SHP77 (cell line): ENCODE data around the gene SYCP2L.
A peak's percentile ranks its signal among the peaks of the same experiment; 100 is the strongest.
"Not testable (repeated sequence)": the region's sequence is repeated elsewhere in the genome, so short reads cannot be mapped to it uniquely, and the experiment has no call there.

ENCODE experiments used
- DNase-seq, 2 experiments: peaks; one replicate each; lab custom pipeline; 2025; lab: John Stamatoyannopoulos, UW

The SYCP2L gene

DNA sequence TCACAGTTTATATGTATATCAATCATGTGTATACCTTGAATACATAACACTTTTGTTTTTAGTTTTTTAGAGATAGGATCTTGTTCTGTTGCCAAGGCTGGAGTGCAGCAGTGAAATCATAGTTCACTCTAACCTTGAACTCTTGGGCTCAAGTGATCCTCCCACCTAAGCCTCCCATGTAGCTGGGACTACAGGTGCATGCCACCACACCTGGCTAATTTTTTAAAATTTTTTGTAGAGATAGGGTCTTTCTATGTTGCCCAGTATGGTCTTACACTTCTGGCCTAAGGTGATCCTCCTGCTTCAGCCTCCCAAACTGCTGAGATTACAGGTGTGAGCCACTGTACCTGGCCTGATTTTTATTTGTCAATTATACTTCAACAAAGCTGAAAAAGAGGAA lies 69.9 kb downstream of the SYCP2L start:
- DNase-seq, result no peak

DNA sequence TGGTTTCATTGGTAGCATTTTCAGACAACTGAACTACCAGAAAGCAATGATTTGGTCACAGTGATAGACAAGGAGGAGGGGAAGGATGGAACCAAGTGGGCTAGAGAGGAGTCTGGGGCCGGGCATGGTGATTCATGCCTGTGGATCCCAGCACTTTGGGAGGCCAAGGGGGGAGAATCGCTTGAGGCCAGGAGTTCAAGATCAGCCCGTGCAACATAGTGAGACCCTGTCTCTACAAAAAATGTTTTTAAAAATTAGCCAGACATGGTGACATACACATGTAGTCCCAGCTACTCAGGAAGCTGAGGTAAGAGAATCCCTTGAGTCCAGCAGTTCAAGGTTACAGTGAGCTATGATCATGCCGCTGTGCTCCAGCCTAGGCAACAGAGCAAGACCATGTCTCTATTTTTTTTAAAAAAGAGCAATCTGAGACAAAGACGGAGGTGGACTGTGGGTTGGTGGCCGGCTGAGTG lies 70.6 kb downstream of the SYCP2L start:
- no peak for DNase-seq

DNA sequence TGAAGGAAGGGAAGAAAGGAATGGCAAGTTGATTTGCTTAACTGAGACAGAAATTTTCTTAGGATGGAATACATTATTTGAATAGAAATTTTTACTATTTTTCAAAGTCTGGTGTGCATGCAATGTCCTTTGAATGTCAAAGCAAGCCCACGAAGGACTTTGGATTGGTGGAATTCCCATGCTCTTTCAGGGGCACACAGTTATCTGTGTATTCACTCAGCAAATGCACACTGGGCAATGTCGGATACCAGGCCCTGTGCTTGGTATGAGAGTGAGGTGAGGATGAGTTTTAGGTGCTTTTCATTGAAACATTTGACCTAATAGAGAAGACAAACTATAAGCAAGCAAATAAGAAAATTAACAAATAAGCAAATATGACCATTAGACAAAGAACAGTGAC lies 73.3 kb downstream of the SYCP2L start:
- DNase-seq, result no peak

DNA sequence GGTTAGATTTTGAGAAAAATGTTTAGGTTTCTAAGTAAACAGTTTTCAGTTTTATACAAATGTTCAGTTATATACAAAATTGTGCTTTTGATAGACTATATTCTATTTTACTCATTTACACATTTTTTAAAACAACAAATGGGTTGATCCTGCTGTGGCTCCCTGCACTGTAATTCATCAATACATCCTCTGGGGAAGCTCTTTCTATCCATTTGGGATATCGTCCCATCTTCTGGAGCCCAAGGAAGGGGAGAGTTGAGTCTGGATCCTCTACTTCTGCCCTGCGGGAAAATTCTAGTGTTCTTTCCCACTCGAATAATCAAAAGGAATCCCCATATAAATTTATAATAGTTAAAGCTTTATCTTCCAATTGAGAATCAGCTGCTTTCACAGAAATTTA lies 75.0 kb downstream of the SYCP2L start:
- no peak for DNase-seq

DNA sequence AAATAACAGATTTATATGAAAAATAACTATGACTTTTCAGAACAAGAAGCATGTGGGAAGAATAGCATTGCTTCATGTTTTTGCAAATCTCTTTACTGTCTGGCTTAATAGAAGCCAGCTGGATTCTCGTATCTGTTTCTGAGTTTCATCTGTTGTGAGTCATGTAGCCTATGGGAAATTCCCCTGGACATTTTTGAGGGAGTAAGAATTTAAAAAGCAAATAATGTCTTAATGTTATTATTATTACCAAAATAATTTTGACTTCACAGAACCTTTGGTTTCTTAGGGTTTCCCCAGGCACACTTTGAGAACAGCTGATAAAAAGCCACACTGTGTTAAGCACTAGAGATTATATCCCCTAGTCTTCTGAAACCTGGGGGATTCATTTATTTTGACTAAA lies 75.8 kb downstream of the SYCP2L start:
- no peak for DNase-seq

DNA sequence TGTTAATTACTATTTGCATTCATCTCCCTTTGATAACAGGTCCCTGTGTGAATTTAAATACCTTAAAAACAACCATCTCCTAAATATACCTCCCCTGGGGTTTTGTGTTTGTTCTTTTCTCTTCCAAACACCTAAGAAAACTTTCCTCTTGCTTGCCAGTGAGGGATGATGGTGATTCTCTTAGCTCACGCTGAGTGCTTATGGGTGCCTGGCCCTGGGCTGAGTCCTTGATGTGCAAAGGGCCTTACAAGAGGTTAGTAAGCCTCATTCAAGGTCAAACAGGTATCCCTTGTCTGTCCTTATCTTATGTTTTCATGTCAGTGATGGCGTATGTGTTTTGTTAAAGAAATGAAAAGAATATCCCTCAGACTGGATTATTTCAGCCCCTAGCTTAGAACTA lies 76.3 kb downstream of the SYCP2L start:
- no peak for DNase-seq

DNA sequence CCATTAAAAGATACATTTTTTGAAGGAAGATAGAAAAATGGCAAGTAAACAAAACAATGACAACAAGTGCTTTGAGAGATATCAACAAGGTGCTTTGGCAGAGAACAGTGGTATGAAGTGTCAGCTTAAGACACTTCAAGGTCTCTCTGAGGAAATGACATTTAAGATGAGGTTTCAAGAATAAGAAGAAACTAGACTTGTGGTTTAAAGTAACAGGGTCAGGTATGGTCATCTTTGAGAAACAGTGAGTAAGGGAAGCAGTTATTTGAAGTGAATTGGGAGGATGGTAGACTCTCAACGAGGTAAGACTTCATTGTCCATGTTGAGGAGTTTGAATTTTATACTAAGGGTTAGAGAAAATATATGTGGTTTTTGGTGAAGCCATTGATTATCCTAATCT lies 77.8 kb downstream of the SYCP2L start:
- no peak for DNase-seq

DNA sequence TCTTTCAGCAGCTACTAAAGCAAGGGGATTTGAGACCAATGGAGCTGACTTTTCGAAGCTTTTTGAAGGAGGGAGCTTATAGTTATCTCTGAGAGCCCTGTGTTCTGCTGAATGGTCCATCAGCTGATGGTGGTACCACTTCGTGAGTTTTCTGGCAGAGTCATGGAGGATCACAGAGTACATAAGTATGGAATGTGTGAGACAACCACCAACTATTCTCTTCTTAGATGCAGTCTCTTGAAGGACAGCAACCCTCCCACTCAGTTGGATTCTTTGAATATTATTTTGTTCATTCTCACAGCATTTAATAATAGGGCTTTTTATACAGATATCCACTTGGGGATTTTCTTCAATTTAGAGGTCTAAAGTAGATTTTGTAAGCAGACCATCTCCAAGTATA lies 81.9 kb downstream of the SYCP2L start:
- DNase-seq, result no peak

DNA sequence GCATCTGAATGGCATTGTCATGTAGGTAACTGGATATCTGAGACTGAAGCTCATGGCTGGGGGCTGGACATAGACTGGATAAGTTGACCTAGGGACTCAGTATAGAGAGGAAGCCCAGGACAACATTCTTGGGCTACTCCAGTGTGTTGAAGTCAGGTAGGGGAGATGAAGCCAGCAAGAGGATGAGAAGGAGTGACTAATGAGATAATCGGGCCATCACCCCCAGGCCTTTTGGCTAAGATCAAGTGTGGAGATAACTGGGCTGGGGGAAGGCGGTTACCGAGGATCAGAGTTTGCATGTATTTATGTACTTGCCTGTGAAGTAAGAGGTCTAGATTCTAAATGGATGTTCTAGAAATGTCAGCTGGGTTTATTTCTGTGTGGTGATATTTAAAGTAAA lies 83.9 kb downstream of the SYCP2L start:
- DNase-seq, result no peak

DNA sequence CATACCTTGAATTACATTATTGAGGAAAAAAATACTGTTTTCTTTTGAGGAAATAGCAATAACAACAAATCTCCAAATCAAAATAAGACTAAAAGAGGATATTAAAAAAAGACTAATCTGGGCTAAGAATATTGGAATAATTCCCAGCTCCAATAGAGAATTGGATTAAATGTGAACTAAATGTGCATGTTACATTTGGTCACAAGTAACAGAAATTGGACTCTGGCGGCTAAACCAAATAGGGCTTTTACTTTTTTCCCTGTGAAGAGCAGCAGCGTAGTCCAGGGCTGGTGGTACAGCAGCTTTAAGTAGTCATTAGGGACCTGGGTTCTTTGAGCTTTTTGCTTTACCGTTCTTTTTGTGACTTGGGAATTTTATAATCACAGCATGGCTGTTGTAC lies 85.3 kb downstream of the SYCP2L start:
- DNase-seq, result no peak

DNA sequence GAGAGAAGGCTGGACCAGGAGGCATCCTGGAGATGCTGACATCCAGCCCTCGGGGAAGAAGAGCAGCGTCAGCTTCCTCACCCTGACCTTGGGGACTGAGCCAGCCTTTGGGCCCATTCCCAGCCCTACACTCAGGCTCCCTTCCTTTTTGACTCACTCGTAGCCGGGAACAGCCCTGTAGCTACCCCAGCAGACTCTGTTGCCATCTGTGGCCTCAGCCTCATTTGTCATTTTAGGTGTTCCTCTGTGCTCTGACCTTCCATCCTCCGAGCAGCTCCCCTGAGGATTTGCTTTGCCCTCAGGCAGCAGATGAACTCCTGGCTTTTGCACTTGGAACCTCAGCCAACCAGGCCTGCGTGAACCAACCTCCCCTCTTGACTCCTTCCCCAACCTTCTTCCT lies 89.7 kb downstream of the SYCP2L start:
- DNase-seq, result no peak

DNA sequence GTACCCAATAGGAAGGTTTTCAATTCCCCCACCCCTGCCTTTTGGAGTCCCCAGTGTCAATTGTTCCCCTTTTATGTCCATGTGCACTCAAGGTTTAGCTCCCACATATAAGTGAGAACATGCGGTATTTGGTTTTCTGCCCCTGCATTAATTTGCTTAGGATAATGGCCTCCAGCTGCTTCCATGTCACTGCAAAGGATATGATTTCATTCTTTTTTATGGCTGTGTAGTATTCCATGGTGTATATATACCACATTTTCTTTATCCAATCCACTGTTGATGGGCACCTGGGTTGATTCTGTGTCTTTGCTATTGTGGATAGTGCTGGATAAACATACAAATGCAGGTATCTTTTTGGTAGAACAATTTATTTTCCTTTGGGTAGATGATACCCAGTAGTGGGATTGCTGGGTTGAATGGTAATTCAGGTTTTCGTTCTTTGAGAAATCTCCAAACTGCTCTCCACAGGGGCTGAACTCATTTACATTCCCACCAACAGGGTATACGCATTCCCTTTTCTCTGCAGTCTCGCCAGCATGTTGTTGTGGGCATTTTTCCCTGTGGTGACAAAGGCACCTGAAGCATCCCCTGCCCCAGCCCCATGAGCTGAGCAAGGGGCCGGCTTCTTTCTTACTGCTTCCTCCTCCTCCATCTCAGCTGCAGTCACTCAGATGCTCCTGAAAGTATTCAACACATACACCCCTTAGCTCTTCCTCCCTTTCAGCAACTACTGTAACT lies 90.5 kb downstream of the SYCP2L start:
- no peak for DNase-seq

DNA sequence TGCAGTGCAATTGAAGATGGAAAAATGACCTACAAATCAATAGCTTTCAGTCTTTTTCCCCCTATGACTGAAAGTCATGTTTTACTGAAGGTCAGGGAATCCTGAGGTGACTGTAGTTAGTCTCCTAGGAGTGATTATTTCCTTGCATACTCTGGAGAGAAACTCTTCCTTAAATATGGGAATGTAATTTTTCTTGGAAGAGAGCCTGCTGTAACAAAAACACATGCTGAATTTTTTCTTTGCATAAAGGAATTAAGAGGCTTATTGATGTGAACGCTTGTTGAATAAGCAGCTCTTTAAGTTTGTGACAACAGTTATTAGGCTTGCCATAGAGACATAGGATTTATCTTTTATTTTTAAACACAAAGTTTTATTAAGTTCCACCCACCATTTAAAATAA lies 92.8 kb downstream of the SYCP2L start:
- DNase-seq, result no peak

DNA sequence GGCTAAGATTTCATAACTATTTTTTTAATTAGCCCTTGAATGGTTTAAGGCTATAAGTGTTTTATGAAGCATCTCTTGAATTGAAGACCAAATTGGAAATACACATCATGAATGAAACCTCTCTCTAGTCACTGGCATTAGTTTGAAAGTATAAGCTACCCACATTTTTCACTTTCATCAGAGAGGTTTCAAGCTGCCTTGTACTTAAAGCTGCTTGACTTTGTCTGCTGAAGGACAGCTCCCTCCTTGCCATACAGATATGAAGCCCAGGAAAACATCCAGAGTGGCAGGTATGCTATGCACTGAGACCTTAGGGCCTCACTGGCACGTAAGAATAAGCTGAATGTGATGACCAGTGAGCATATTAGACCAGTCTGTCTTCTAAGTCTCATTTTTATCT lies 94.6 kb downstream of the SYCP2L start:
- DNase-seq, result no peak

DNA sequence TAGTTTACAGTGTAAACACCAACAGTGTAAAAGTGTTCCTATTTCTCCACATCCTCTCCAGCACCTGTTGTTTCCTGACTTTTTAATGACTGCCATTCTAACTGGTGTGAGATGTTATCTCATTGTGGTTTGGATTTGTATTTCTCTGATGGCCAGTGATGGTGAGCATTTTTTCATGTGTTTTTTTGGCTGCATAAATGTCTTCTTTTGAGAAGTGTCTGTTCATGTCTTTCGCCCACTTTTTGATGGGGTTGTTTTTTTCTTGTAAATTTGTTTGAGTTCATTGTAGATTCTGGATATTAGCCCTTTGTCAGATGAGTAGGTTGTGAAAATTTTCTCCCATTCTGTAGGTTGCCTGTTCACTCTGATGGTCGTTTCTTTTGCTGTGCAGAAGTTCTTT lies 98.1 kb downstream of the SYCP2L start:
- DNase-seq, result not testable (repeated sequence)

DNA sequence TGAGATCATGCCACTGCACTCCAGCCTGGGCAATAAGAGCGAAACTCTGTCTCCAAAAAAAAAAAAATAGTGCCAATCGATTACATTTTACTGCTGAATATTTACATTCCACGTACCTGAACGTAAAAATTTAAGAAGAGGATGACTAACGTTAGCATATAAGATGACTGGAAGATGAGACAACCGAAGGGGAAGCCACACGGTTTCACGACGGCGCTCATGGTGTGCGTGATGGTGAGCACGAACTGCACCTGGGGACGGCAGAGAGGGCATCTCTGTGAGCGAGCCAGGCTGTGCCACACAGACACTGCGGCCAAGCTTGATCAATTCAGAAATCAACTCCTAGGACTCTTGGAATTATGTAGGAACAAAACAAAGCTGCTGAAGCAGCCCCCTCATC lies 102.7 kb downstream of the SYCP2L start:
- DNase-seq, result no peak

DNA sequence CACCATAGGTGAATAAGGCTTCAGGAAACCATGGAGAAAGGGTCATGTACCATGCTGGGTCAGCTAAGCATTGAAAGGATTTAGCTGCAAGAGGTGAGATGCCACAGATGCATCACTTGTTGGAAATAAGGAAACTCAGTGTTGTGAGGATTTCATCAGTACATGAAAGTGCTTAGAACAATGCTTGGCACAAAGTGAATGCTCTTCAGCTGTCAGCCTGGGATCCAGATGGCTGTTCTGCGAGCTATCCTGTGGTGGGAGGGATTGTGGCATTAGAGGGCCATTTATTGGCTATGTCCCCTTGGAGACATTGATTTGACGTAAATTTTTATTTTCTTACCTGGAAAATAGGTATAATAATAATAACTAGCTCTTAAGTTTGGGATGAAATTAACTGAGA lies 104.3 kb downstream of the SYCP2L start:
- DNase-seq, result no peak

DNA sequence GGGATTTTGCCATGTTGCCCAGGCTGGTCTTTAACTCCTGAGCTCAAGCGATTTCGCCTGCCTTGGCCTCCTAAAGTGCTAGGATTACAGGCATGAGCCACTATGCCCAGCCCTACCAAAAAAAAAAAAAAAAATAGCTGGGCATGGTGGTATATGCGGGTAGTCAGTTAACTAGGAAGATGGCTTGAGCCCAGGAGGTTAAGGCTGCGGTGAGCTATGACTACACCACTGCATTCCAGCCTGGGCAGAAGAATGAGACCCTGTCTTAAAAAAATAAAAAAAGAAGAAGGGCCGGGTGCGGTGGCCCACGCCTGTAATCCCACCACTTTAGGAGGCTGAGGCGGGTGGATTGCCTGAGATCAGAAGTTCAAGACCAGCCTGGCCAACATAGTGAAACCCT lies 107.0 kb downstream of the SYCP2L start:
- no peak for DNase-seq

DNA sequence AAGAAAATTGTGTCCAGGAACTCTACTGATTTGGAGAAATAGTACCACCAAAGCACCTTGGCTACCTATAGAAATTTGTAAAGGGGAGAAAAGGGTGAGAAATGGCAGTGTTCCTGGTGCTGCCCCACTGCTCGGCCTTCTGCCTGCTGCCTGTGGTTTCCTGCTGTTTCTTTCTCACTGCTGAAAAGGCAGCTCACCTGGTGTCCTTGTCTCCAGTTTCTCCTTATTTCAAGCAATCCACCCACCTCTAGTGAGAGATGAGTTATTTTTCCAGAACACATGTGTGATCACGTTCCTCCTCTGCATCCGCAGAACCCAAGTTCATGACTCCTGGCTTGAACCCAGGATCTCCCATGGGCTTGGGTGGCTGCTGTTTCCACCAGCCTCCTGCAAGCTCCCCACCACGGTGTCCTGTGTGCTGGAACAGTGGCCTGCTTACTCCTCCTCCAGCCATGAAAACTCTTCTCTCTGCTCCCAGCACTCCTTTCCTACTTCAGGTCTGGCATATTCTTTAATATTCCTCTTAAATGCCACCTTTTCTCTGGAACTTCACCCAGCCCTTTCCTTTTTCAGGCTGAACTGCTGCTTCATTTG lies 108.4 kb downstream of the SYCP2L start:
- DNase-seq, result no peak

DNA sequence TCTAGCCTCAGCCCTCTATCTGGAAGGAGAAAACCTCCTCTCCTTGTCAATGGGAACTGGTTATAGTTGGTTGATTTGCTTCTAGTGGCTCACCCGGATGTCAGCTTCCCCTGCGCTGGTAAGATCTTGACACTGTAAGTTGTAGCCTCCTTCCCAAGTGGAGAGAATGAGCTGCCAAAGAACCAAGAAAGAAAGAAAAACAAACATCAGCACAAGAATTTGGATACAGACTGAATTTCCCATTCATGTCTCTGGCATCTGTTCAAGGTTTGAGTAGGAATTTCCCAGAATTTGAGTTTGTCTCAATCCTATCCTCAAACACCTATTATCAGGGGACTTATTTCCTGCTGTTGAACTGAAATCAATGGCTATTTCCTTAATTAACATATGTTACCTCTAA lies 113.1 kb downstream of the SYCP2L start:
- no peak for DNase-seq

DNA sequence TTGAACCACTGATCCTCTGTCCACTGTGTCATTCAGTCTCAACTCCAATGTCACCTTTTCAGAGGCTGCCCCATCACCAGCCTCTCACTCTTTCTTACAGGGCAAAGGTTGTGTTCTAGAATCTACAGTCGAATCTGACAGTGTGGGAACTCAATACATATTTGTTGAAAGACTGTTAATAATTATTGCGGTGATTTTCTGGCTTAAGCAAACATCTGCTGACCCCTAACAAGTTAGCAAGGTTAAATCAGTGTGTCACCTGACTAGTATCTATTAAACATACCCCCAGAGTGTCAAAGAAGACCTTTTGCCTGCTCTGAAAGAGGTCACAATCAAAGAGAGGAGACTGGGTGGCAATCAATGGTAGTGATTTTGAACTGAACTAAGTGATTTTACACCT lies 115.3 kb downstream of the SYCP2L start:
- DNase-seq, result no peak

DNA sequence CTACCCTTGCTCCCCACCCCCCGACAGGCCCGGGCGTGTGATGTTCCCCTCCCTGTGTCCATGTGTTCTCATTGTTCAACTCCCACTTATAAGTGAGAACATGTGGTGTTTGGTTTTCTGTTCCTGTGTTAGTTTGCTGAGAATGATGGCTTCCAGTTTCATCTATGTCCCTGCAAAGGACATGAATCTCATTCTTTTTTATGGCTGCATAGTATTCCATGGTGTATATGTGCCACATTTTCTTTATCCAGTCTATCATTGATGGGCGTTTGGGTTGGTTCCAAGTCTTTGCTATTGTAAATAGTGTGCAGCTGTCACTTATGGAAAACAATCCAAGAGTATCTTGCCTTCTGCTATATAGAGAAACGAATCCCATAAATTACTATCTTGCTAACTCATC lies 116.4 kb downstream of the SYCP2L start:
- DNase-seq, result not testable (repeated sequence)

DNA sequence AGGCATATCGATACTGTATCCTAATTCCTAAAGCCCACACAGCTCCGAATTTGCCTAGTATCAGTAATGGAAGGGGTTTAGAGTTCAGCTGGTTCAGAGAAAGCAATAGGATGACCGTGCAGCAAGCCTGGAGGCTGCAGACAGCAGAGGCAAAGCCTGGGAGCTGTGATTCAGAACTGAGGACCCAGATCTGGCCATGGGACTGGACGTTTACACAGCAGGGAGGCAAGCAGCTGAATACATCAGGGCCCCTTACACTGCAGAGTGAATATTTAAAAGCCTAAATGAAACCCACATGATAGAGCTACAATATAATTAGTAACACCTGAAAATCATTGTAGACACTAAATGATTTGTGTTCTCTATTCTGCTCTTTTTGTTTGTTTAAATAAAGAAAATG lies 119.2 kb downstream of the SYCP2L start:
- DNase-seq, result peak in 1 of 2 experiments; percentile 1
